SK-N-SH (cell line): Measurements from ENCODE around the gene SLCO2B1. TPM values are rescaled to one million over a fixed set of nuclear protein-coding genes. Genes with fewer than 3 reads are reported as not detected.

Source experiments
- CTCF ChIA-PET: fragments of 300-600, 350-600 bp; formaldehyde crosslinking; extraction: SDS; loops from one replicate; lab custom pipeline; 2021; lab: Yijun Ruan, JAX
- POLR2A ChIA-PET: fragments of 350-600 bp; sonication (Branson Sonifier 250); formaldehyde crosslinking; extraction: SDS; loops from one replicate; lab custom pipeline; 2020; ENCODE audit warnings: antibody characterized with exemption, inconsistent platforms; lab: Yijun Ruan, JAX
- DNase-seq: peaks from one replicate; pipeline ENCODE4 v3.0.0; 2012
- H2AFZ ChIP-seq: fragments of 200-600 bp; sonication (generic); 2 replicates; pipeline ENCODE4 v1.8.1; 2016; ENCODE audit warnings: antibody characterized with exemption, mild to moderate bottlenecking, low read depth
- H3F3A ChIP-seq: fragments of 200-600 bp; sonication (generic); replicated peaks from 2 replicates; pipeline ENCODE3; 2016; ENCODE audit warnings: antibody characterized with exemption, mild to moderate bottlenecking; ENCODE audit not compliant: insufficient read depth
- H3K27ac ChIP-seq, 2 experiments: fragments of 200-500 bp in 1 of 2; fragments of 200-600 bp in 1 of 2; sonication (Bioruptor generic) in 1 of 2; sonication (generic), shearing (Covaris generic) in 1 of 2; 2 replicates each; pipeline versions ENCODE4 v1.5.1 to v1.6.1; 2014 to 2016; ENCODE audit warnings: low read depth in 2 of 2, inconsistent platforms in 1 of 2, low read length in 1 of 2, mild to moderate bottlenecking in 1 of 2, mixed read lengths in 1 of 2
- H3K27me3 ChIP-seq: fragments of 200-600 bp; sonication (generic), shearing (Covaris generic); 2 replicates; pipeline ENCODE4 v1.6.1; 2016; ENCODE audit warnings: mixed run types; ENCODE audit not compliant: insufficient read depth
- H3K36me3 ChIP-seq, 2 experiments: fragments of 200-500 bp in 1 of 2; fragments of 200-600 bp in 1 of 2; sonication (Bioruptor generic) in 1 of 2; sonication (generic) in 1 of 2; replicated peaks in 1 of 2; 2 replicates each; pipeline versions ENCODE3 to v1.5.1; 2014 to 2016; ENCODE audit warnings: low read length in 1 of 2, mild to moderate bottlenecking in 1 of 2; ENCODE audit not compliant: insufficient read depth in 2 of 2, control insufficient read depth in 1 of 2
- H3K4me1 ChIP-seq, 2 experiments: fragments of 200-500 bp in 1 of 2; fragments of 200-600 bp in 1 of 2; sonication (Bioruptor generic) in 1 of 2; sonication (generic), shearing (Covaris generic) in 1 of 2; 2 replicates each; pipeline versions ENCODE4 v1.5.1 to v1.6.1; 2014 to 2016; ENCODE audit warnings: low read depth in 1 of 2, low read length in 1 of 2, mixed run types in 1 of 2; ENCODE audit not compliant: insufficient read depth in 2 of 2, control insufficient read depth in 1 of 2
- H3K4me2 ChIP-seq: fragments of 200-600 bp; sonication (generic), shearing (Covaris generic); 2 replicates; pipeline ENCODE4 v1.6.1; 2017; ENCODE audit warnings: mixed run types
- H3K4me3 ChIP-seq, 2 experiments: fragments of 200-500 bp in 1 of 2; fragments of 200-600 bp in 1 of 2; sonication (Bioruptor generic) in 1 of 2; sonication (generic), shearing (Covaris generic) in 1 of 2; 2 replicates each; pipeline versions ENCODE4 v1.5.1 to v1.8.1; 2014 to 2016; ENCODE audit warnings: low read depth in 2 of 2, inconsistent platforms in 1 of 2, low read length in 1 of 2, mild to moderate bottlenecking in 1 of 2, mixed read lengths in 1 of 2, moderate library complexity in 1 of 2
- H3K79me2 ChIP-seq: fragments of 200-600 bp; sonication (generic); 2 replicates; pipeline ENCODE4 v1.8.1; 2017; ENCODE audit warnings: mild to moderate bottlenecking; ENCODE audit not compliant: insufficient read depth
- H3K9ac ChIP-seq: fragments of 200-600 bp; sonication (generic); 2 replicates; pipeline ENCODE4 v1.6.1; 2017; ENCODE audit warnings: mixed run types
- H3K9me2 ChIP-seq: fragments of 200-600 bp; sonication (generic); 2 replicates; pipeline ENCODE4 v1.6.1; 2017; ENCODE audit warnings: mixed run types
- H3K9me3 ChIP-seq: fragments of 200-600 bp; sonication (generic); 2 replicates; pipeline ENCODE4 v1.6.1; 2017; ENCODE audit warnings: mixed run types, mild to moderate bottlenecking, moderate library complexity
- H4K20me1 ChIP-seq: fragments of 200-600 bp; sonication (generic); 2 replicates; pipeline ENCODE4 v1.6.1; 2017; ENCODE audit warnings: mild to moderate bottlenecking, mixed run types; ENCODE audit not compliant: insufficient read depth
- CHD2 ChIP-seq: fragments of 150-350 bp; IDR thresholded peaks from 2 replicates; pipeline ENCODE4 v1.6.1; 2018; ENCODE audit warnings: low read length; ENCODE audit not compliant: partially characterized antibody
- FOXJ3 ChIP-seq: sonication (generic); formaldehyde crosslinking; IDR thresholded peaks from 2 replicates; pipeline ENCODE4 v1.5.1; 2020; ENCODE audit warnings: mild to moderate bottlenecking, missing genetic modification reagents
- FOXM1 ChIP-seq: IDR thresholded peaks from 2 replicates; pipeline ENCODE4 v1.4.0; 2012; ENCODE audit warnings: low read depth, mild to moderate bottlenecking
- GABPA ChIP-seq: IDR thresholded peaks from 2 replicates; pipeline ENCODE4 v1.4.0; 2012; ENCODE audit warnings: low read depth, mild to moderate bottlenecking
- GATA2 ChIP-seq: sonication (generic); formaldehyde crosslinking; IDR thresholded peaks from 2 replicates; pipeline ENCODE4 v1.5.0; 2020; ENCODE audit warnings: mild to moderate bottlenecking, missing genetic modification reagents
- JUND ChIP-seq: IDR thresholded peaks from 2 replicates; pipeline ENCODE4 v1.4.0; 2012
- MXI1 ChIP-seq: IDR thresholded peaks from 2 replicates; pipeline ENCODE4 v1.6.1; 2012; ENCODE audit warnings: mild to moderate bottlenecking, low read depth, low read length, improper control_type of control experiment
- POLR2AphosphoS5 ChIP-seq: IDR thresholded peaks from 2 replicates; pipeline ENCODE4 v1.6.1; 2012; ENCODE audit warnings: low read depth, low read length
- RAD21 ChIP-seq: IDR thresholded peaks from 2 replicates; pipeline ENCODE4 v1.6.1; 2012; ENCODE audit warnings: mild to moderate bottlenecking, low read length
- RCOR1 ChIP-seq: fragments of 150-350 bp; IDR thresholded peaks from 2 replicates; pipeline ENCODE4 v1.6.1; 2017; ENCODE audit warnings: antibody characterized with exemption, low read length
- RFX5 ChIP-seq: IDR thresholded peaks from 2 replicates; pipeline ENCODE4 v1.6.1; 2012; ENCODE audit warnings: mild to moderate bottlenecking, improper control_type of control experiment, low read length
- RXRA ChIP-seq: IDR thresholded peaks from 2 replicates; pipeline ENCODE4 v1.4.0; 2012; ENCODE audit warnings: low read depth, mild to moderate bottlenecking, borderline replicate concordance
- SMC3 ChIP-seq: IDR thresholded peaks from 2 replicates; pipeline ENCODE4 v1.6.1; 2012; ENCODE audit warnings: low read depth, low read length, improper control_type of control experiment
- TCF12 ChIP-seq: IDR thresholded peaks from 2 replicates; pipeline ENCODE4 v1.4.0; 2012
- polyA plus RNA-seq, 3 experiments: library from polyadenylated mRNA; depleted of rRNA; stranded (reverse); fragments of >200 nt; gene quantifications; 2 replicates each; pipeline ENCODE4 v1.2.3, GENCODE V29; 2012
- TF ChIP-seq, protein P1 (sequence below): fragments of 200-600 bp; sonication (generic); IDR thresholded peaks from 2 replicates; pipeline ENCODE4 v1.6.1; 2017; ENCODE audit warnings: antibody characterized with exemption, mild to moderate bottlenecking, moderate library complexity
- TF ChIP-seq, protein P2 (sequence below): IDR thresholded peaks from 2 replicates; pipeline ENCODE4 v1.4.0; 2012; ENCODE audit warnings: low read depth
- TF ChIP-seq, protein P3 (sequence below): fragments of 150-350 bp; IDR thresholded peaks from 2 replicates; pipeline ENCODE4 v1.6.1; 2016; ENCODE audit warnings: mild to moderate bottlenecking, low read depth, low read length
- TF ChIP-seq, protein P4 (sequence below): IDR thresholded peaks from 2 replicates; pipeline ENCODE4; 2012
- TF ChIP-seq, protein P5 (sequence below): IDR thresholded peaks from 2 replicates; pipeline ENCODE4 v1.4.0; 2012; ENCODE audit warnings: low read depth, borderline replicate concordance

The SLCO2B1 gene
- polyA plus RNA-seq, 1 of the 3 experiments (the other 2 are of a cell fraction) = 0.18 TPM

DNA sequence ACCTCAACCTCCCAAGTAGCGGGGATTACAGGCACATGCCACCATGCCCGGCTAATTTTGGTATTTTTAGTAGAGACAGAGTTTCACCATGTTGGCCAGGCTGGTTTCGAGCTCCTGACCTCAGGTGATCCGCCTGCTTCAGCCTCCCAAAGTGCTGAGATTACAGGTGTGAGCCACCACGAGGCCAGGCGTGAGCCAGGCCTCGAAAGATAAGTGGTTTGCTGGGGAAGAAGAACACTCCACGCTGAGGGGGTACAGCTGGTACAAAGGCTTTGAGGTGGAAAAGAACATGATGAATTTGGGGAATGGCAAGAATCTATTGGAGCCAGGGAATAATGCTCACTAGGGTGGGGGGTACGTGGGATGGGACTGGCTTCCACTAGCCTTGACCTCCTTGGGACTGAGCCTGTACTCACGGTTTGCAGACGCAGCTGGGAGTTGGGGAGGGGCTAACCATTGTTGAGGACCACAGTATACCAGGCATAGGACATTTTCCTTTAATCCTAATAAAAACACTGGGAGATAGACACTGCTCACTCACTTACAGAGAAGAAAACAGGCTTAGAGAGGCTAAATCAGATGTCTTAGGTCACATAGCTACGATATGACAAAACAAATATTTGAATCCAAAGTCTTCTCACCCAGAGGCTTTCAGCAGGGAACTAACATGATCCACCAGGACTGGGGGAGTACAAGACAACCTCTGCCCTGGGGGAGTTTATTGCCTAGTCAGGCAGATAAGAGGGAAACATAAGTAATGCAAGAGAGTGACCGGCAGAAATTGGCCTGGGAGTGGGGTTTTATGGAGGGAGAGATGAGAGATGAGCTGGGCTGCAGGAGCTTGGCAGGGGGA lies 4.9 kb downstream of the SLCO2B1 start (continued):
- TF ChIP-seq, protein P1, sequence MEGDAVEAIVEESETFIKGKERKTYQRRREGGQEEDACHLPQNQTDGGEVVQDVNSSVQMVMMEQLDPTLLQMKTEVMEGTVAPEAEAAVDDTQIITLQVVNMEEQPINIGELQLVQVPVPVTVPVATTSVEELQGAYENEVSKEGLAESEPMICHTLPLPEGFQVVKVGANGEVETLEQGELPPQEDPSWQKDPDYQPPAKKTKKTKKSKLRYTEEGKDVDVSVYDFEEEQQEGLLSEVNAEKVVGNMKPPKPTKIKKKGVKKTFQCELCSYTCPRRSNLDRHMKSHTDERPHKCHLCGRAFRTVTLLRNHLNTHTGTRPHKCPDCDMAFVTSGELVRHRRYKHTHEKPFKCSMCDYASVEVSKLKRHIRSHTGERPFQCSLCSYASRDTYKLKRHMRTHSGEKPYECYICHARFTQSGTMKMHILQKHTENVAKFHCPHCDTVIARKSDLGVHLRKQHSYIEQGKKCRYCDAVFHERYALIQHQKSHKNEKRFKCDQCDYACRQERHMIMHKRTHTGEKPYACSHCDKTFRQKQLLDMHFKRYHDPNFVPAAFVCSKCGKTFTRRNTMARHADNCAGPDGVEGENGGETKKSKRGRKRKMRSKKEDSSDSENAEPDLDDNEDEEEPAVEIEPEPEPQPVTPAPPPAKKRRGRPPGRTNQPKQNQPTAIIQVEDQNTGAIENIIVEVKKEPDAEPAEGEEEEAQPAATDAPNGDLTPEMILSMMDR = no peak
- TF ChIP-seq, protein P2, sequence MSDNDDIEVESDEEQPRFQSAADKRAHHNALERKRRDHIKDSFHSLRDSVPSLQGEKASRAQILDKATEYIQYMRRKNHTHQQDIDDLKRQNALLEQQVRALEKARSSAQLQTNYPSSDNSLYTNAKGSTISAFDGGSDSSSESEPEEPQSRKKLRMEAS = no peak
- TF ChIP-seq TCF12 (no peak), RAD21 (no peak), CHD2 (no peak), JUND (no peak), GABPA (no peak), GATA2 (CRISPR knock-in tag) (no peak)
- TF ChIP-seq, protein P3, sequence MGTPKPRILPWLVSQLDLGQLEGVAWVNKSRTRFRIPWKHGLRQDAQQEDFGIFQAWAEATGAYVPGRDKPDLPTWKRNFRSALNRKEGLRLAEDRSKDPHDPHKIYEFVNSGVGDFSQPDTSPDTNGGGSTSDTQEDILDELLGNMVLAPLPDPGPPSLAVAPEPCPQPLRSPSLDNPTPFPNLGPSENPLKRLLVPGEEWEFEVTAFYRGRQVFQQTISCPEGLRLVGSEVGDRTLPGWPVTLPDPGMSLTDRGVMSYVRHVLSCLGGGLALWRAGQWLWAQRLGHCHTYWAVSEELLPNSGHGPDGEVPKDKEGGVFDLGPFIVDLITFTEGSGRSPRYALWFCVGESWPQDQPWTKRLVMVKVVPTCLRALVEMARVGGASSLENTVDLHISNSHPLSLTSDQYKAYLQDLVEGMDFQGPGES = no peak

DNA sequence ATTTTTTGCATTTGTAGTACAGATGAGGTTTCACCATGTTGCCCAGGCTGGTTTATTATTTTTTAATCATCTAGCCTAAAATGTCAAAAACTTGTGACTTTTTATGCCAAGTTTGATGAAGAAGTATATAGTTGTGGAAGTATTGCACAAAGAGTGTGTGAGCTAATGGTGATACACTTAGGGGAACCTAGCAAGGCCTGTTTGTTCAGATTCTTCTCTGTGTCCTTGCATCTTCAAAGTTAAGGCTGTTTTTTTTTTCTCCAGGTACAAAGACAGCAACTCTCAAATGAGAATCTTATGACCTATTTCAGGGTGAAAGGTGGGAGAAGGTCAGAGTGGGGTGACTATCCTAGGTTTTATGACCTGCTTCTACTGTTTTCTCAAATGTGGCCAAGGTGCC lies 7.3 kb downstream of the SLCO2B1 start:
- H3K9ac ChIP-seq = no peak overlapping the region
- no peaks in the 10 kb centered on the region for H3K36me3 ChIP-seq
- H3K27ac ChIP-seq = no peak overlapping the region
- peaks cover 4% of the 10 kb centered on the region; the same call in 1 of the 2 replicates for H3K27me3 ChIP-seq
- no peaks in the 10 kb centered on the region for H4K20me1 ChIP-seq
- no peak overlapping the region for H3K4me2 ChIP-seq
- no peaks in the 10 kb centered on the region for H3K9me3 ChIP-seq
- no peaks in the 10 kb centered on the region for H3K9me2 ChIP-seq
- no peaks in the 10 kb centered on the region for H3K79me2 ChIP-seq
- H3K4me1 ChIP-seq = no peaks in the 10 kb centered on the region; a peak in 1 of 4 replicates
- H2AFZ ChIP-seq = no peak overlapping the region
- no peak overlapping the region for H3K4me3 ChIP-seq
- TF ChIP-seq SMC3 (no peak), CHD2 (no peak), RXRA (no peak), FOXJ3 (no peak), RFX5 (no peak), POLR2AphosphoS5 (no peak), FOXM1 (no peak), JUND (no peak), RCOR1 (no peak), MXI1 (no peak), GABPA (no peak)
- TF ChIP-seq, protein P1 = no peak
- TF ChIP-seq, protein P2 = no peak
- TF ChIP-seq, protein P4, sequence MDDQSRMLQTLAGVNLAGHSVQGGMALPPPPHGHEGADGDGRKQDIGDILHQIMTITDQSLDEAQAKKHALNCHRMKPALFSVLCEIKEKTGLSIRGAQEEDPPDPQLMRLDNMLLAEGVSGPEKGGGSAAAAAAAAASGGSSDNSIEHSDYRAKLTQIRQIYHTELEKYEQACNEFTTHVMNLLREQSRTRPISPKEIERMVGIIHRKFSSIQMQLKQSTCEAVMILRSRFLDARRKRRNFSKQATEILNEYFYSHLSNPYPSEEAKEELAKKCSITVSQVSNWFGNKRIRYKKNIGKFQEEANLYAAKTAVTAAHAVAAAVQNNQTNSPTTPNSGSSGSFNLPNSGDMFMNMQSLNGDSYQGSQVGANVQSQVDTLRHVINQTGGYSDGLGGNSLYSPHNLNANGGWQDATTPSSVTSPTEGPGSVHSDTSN = no peak
- TF ChIP-seq, protein P3 = no peak
- TF ChIP-seq, protein P5, sequence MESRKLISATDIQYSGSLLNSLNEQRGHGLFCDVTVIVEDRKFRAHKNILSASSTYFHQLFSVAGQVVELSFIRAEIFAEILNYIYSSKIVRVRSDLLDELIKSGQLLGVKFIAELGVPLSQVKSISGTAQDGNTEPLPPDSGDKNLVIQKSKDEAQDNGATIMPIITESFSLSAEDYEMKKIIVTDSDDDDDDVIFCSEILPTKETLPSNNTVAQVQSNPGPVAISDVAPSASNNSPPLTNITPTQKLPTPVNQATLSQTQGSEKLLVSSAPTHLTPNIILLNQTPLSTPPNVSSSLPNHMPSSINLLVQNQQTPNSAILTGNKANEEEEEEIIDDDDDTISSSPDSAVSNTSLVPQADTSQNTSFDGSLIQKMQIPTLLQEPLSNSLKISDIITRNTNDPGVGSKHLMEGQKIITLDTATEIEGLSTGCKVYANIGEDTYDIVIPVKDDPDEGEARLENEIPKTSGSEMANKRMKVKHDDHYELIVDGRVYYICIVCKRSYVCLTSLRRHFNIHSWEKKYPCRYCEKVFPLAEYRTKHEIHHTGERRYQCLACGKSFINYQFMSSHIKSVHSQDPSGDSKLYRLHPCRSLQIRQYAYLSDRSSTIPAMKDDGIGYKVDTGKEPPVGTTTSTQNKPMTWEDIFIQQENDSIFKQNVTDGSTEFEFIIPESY = no peak
- no peaks in the 10 kb centered on the region for H3F3A ChIP-seq
- DNase-seq = no peak
- POLR2A ChIA-PET = no interaction called here
- CTCF ChIA-PET = interaction anchor here (1.2 to 25.0 kb wide), 3 partner anchors 18 to 86 kb away, joined by 4 to 1115 read pairs (median 19); partner anchors contain the start of gene TPBGL
